Measurements from ENCODE around the gene ZRANB3.

DNA sequence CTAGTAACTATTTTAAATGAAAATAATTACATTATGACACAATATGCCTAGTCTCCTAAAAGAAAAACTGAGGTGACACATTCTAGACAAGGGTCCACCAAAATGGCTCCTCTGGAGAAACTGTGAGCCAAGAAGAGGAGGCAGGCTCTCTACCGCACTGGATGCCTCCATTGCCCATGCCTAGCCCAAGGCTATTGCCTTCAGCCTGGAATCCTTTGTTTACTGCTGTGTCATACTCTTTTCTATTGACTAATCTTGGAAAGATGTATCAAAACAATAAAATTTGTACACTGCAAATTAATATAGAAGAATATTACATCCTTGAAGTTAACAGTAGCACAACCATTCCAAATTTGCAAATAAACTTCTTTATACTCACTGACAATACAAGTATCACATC, 311.8 kb downstream of the ZRANB3 start:
- TF ChIP-seq, protein P1, sequence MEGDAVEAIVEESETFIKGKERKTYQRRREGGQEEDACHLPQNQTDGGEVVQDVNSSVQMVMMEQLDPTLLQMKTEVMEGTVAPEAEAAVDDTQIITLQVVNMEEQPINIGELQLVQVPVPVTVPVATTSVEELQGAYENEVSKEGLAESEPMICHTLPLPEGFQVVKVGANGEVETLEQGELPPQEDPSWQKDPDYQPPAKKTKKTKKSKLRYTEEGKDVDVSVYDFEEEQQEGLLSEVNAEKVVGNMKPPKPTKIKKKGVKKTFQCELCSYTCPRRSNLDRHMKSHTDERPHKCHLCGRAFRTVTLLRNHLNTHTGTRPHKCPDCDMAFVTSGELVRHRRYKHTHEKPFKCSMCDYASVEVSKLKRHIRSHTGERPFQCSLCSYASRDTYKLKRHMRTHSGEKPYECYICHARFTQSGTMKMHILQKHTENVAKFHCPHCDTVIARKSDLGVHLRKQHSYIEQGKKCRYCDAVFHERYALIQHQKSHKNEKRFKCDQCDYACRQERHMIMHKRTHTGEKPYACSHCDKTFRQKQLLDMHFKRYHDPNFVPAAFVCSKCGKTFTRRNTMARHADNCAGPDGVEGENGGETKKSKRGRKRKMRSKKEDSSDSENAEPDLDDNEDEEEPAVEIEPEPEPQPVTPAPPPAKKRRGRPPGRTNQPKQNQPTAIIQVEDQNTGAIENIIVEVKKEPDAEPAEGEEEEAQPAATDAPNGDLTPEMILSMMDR (conservative IDR thresholded peaks at IDR 0.05 in 1 of 2, IDR thresholded peaks at IDR 0.05 in 1 of 2; ENCODE audit: extremely low read depth in 1 of 2, insufficient read depth in 1 of 2, low read depth in 1 of 2, low read length in 2 of 2), result no peak
- no peak for TF ChIP-seq EZH2 (IDR thresholded peaks at IDR 0.05; ENCODE audit: borderline replicate concordance, low read length)
